Measurements from ENCODE around the gene VAV1. TPM values are rescaled to one million over a fixed set of nuclear protein-coding genes. Genes with fewer than 3 reads are reported as not detected.

VAV1 gene
- total and polyA plus RNA-seq, 2 of the 13 experiments (the other 11 are each of a cell fraction or from before 2014, with no cell fraction given) = not detected

GRCh38 chr19:6723108-6723618 lies 49.3 kb upstream of the VAV1 start (continued):
- TF ChIP-seq TGIF2 (CRISPR knock-in tag; IDR thresholded peaks at IDR 0.05) (peak; percentile 61; the same call in 1 of the 2 replicates), SIX1 (CRISPR knock-in tag; IDR thresholded peaks at IDR 0.05; ENCODE audit: borderline replicate concordance) (peak; percentile 67; the same call in 1 of the 2 replicates), ZSCAN22 (CRISPR knock-in tag; IDR thresholded peaks at IDR 0.05) (0 out of 2 replicates have a peak, but pooled peaks have one; percentile 55), ZNF207 (IDR thresholded peaks at IDR 0.05; ENCODE audit: borderline replicate concordance) (no peak), HOXD1 (CRISPR knock-in tag; IDR thresholded peaks at IDR 0.05) (0 out of 2 replicates have a peak, but pooled peaks have one; percentile 61), AKAP8 (CRISPR knock-in tag; IDR thresholded peaks at IDR 0.05) (0 out of 2 replicates have a peak, but pooled peaks have one; percentile 32), HINFP (CRISPR knock-in tag; IDR thresholded peaks at IDR 0.05; ENCODE audit: low read depth) (peak; percentile 36; the same call in 1 of the 2 replicates), HDAC1 (CRISPR knock-in tag; IDR thresholded peaks at IDR 0.05) (peak; percentile 87), HMG20B (CRISPR knock-in tag; conservative IDR thresholded peaks at IDR 0.05) (peak; percentile 81), ZNF564 (CRISPR knock-in tag; IDR thresholded peaks at IDR 0.05) (no peak), BCL6 (CRISPR knock-in tag; IDR thresholded peaks at IDR 0.05) (peak; percentile 94), GFI1 (CRISPR knock-in tag; IDR thresholded peaks at IDR 0.05; ENCODE audit: borderline replicate concordance) (peak; percentile 88), NR2C2 (CRISPR knock-in tag; IDR thresholded peaks at IDR 0.05; ENCODE audit: borderline replicate concordance) (peak; percentile 71), PHF21A (CRISPR knock-in tag; IDR thresholded peaks at IDR 0.05) (peak; percentile 75), SIN3A (IDR thresholded peaks at IDR 0.05; ENCODE audit: borderline replicate concordance, low read depth, low read length) (peak; percentile 69; the same call in 1 of the 2 replicates), ZNF292 (CRISPR knock-in tag; IDR thresholded peaks at IDR 0.05; ENCODE audit: borderline replicate concordance, low read depth) (peak; percentile 61), ZBTB20 (CRISPR knock-in tag; IDR thresholded peaks at IDR 0.05; ENCODE audit: borderline replicate concordance, low read depth) (peak; percentile 31; the same call in 1 of the 2 replicates), SOX6 (IDR thresholded peaks at IDR 0.05) (no peak), SOX6 (CRISPR knock-in tag; IDR thresholded peaks at IDR 0.05) (peak; percentile 86)
- TF ChIP-seq, protein P1, sequence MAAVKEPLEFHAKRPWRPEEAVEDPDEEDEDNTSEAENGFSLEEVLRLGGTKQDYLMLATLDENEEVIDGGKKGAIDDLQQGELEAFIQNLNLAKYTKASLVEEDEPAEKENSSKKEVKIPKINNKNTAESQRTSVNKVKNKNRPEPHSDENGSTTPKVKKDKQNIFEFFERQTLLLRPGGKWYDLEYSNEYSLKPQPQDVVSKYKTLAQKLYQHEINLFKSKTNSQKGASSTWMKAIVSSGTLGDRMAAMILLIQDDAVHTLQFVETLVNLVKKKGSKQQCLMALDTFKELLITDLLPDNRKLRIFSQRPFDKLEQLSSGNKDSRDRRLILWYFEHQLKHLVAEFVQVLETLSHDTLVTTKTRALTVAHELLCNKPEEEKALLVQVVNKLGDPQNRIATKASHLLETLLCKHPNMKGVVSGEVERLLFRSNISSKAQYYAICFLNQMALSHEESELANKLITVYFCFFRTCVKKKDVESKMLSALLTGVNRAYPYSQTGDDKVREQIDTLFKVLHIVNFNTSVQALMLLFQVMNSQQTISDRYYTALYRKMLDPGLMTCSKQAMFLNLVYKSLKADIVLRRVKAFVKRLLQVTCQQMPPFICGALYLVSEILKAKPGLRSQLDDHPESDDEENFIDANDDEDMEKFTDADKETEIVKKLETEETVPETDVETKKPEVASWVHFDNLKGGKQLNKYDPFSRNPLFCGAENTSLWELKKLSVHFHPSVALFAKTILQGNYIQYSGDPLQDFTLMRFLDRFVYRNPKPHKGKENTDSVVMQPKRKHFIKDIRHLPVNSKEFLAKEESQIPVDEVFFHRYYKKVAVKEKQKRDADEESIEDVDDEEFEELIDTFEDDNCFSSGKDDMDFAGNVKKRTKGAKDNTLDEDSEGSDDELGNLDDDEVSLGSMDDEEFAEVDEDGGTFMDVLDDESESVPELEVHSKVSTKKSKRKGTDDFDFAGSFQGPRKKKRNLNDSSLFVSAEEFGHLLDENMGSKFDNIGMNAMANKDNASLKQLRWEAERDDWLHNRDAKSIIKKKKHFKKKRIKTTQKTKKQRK (IDR thresholded peaks at IDR 0.05; ENCODE audit: low read length) = no peak
- TF ChIP-seq, protein P2, sequence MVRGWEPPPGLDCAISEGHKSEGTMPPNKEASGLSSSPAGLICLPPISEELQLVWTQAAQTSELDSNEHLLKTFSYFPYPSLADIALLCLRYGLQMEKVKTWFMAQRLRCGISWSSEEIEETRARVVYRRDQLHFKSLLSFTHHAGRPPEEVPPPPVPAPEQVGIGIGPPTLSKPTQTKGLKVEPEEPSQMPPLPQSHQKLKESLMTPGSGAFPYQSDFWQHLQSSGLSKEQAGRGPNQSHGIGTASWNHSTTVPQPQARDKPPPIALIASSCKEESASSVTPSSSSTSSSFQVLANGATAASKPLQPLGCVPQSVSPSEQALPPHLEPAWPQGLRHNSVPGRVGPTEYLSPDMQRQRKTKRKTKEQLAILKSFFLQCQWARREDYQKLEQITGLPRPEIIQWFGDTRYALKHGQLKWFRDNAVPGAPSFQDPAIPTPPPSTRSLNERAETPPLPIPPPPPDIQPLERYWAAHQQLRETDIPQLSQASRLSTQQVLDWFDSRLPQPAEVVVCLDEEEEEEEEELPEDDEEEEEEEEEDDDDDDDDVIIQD (CRISPR knock-in tag; IDR thresholded peaks at IDR 0.05; ENCODE audit: low read depth) = peak; percentile 50; the same call in 1 of the 2 replicates
- TF ChIP-seq, protein P3, sequence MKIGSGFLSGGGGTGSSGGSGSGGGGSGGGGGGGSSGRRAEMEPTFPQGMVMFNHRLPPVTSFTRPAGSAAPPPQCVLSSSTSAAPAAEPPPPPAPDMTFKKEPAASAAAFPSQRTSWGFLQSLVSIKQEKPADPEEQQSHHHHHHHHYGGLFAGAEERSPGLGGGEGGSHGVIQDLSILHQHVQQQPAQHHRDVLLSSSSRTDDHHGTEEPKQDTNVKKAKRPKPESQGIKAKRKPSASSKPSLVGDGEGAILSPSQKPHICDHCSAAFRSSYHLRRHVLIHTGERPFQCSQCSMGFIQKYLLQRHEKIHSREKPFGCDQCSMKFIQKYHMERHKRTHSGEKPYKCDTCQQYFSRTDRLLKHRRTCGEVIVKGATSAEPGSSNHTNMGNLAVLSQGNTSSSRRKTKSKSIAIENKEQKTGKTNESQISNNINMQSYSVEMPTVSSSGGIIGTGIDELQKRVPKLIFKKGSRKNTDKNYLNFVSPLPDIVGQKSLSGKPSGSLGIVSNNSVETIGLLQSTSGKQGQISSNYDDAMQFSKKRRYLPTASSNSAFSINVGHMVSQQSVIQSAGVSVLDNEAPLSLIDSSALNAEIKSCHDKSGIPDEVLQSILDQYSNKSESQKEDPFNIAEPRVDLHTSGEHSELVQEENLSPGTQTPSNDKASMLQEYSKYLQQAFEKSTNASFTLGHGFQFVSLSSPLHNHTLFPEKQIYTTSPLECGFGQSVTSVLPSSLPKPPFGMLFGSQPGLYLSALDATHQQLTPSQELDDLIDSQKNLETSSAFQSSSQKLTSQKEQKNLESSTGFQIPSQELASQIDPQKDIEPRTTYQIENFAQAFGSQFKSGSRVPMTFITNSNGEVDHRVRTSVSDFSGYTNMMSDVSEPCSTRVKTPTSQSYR (CRISPR knock-in tag; IDR thresholded peaks at IDR 0.05; ENCODE audit: borderline replicate concordance) = peak; percentile 95
